KG1 (cell line): Measurements from ENCODE around the gene DNAH6.
"Not testable (repeated sequence)": the region's sequence is repeated elsewhere in the genome, so short reads cannot be mapped to it uniquely, and the experiment has no call there.

Experiments used
- DNase-seq: peaks from one replicate; lab custom pipeline; 2025; lab: John Stamatoyannopoulos, UW

Gene DNAH6

DNA sequence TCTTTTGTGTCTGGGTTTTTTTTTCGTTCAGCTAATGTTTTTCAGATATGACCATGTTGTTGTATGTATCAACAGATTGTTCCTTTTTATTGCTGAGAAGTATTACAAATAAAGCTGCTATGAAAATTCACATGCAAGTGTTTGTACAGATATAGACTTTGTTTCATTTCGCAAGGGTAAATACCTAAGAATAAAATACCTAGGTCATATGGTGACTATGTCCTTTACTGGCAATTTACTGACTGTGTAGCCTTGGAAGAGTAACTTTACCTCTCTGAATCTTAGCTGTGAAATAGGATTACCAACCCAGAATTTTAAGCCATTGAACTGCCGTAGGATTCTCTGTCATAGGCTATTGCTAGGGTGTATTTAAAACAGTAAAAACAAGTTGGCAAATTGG, 19.0 kb upstream of the DNAH6 start:
- no peak for DNase-seq

DNA sequence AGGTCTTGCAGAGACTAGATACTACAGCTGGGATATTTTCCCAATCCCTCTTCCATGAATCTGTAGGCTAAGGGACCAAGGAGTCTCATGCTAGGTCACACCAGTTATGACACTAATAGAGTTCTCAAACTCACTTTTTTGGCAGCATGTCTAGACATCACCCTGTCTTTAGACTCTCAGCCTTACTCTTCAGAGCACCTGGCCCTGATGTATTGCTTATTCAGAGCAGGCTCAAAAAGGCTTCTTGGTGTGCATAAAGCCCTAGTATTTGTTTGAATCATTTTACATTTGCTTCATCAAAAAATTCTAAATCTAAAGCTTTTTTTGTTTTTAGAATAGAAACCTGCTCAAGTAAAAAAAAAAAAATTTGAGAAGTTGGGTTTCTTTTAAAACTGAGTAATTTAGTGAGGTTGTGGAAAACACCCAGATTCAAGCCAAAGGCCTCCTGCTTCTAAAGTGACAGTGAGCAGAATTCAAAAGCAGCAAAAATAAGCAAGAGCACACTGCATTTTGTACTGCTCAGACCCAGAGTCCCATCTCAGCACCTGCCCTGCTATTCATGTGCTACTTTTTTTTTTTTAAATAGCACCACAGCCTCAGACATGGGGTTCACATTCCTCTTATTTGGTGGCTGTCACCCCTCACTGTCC, 18.0 kb upstream of the DNAH6 start:
- no peak for DNase-seq

DNA sequence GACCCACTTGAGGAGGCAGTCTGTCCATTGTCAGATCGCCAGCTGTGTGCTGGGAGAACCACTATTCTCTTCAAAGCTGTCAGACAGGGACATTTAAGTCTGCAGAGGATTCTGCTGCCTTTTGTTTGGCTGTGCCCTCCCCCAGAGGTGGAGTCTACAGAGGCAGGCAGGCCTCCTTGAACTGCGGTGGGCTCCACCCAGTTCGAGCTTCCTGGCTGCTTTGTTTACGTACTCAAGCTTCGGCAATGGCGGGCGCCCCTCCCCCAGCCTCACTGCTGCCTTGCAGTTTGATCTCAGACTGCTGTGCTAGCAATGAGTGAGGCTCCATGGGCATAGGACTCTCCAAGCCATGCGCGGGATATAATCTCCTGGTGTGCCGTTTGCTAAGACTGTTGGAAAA, 5.3 kb upstream of the DNAH6 start:
- not testable (repeated sequence) for DNase-seq

DNA sequence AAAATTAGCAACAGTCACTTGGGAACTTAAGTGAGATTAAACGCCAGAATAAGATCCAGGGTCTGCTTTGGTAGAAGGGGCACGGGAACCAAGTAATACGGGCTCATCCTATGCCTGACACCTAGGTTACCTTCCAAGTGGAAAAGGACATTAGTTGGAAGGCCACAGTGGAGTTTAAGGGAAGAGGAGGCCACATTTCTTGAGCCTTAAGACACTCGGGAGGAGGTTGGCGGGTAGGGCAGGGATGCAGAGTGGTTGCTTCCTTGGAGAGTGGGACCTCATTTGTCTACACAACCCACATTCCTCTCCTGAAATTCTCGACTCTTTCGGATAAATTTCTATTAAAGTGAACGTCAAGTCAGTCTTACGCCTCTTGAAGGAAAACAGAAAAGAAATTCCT, 510 bp upstream of the DNAH6 start:
- DNase-seq: no peak

DNA sequence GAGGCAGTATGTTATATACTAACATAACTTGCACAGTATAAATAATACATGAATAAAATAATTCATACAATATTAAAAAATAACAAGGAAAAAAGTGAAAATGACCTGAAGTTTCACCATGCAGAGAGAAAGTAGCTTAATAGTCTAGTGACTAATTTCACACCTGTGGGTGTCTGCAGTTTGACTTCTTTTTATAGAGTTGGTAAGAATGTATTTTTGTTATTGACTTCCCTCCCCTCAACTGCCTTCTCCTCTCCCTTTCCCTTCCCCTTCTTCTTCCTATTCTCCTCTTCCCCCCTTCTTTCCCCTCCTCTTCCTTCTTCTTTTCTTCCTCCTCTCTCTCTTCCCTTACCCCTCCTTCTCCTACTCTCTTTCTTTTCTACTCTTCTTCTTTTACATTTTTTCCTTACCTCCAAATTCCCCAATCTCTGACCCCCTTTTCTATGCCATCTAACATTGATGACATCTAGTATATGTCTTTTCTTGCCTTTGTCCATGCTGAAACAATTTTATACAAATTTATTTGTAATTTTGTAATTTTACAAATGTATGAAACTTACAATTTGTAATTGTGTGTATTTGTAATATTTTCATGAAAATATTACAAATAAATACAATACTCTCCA, 3.1 kb downstream of the DNAH6 start:
- DNase-seq: no peak

DNA sequence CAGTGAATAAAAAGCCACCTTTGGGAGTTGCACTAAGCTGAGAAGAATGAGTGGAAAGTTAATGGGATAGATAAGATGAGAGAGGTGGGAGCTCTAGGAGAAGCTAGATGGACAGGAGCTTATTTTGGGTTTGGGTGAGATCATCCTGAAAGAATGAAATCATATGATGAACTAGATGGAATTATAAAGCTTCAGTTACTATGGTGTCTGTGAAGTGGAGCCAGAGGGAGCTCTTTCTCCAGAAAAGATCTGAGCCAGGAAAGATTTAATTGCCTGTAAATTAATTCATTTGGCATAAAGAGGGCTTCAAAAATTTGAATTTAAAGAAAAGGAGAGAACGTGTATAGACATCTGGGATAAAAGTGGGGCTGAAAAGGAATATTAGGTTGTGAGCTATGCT, 10.3 kb downstream of the DNAH6 start:
- no peak for DNase-seq

DNA sequence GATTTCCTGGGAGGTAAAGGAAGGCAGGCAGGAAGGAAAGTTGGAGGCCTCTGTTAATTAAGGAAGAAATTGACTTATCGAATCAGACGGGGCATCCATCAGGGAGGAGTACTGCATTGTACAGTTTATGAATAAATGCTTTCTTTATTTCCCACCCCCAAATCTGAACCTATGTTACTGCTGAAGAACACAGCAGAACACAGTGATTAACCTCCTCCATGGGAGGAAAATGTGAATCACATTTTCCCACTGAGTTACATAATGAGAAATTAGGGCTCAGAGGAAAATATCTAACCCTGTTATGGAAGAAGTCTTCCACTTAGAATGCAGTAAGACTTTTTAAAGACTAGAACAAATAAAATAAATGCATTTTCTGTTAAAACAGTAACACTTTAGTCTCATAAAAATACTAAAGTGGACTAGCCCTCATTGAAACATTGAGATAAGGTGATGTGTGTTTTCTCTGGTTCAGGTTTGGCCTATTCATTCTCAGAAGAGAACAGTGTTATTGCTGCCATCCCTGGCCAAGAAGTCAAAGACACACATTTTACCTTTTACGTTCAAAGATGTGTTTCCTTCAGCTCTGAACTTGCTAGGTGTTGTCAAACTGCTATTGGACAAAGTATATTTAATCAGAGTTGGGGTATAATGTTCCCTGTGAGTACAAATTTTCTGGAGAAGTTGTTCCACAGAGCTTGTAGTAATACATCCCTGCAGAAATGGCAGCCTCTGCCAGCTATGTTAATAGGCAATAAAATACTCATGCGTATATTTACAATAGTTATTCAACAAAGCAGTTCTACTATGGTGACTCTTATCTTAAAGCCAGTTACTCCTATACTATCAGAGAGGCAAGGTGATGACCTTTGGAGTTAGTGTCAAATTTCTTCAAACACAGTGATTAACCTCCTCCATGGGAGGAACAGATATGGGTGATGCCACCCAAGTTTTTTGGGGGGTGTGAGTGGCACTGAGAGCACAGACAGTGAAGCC, 11.1 kb downstream of the DNAH6 start:
- no peak for DNase-seq

DNA sequence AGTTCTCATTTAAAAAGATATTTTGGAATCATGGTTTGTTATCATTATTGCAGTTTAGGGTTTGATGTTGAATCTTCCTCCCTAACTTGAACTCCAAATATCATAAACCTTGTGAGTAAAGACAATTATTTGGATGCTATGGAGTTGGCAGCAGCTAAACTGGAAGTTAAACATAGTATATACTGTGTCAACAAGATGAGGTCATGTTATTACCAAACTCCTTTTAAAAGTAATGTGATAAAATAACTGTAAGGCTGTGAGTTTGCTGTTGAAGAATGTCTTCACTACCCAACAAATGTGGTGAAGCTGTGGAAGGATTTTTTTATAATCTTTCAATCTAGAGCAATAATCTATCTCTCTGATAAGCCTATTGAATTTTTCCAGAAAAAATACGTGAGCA, 16.0 kb downstream of the DNAH6 start:
- no peak for DNase-seq

DNA sequence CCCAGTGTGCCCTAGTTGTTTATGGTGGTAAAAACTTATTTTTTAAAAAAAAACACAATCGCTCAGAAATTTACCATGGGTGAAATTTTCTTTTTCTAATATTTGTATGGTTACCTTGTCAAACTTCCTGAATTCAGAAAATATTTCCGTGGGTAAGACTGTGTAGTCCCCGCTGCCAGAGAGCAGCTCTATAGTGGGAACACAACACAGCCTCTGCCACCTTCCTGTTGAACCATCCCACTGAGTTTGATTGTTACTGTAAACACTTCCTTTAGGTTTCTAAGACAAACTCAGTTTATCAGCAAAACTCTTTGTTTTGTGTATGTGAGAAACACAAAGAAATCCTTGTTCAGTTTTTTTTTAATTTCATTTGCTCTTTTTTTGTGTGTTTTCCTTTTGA, 17.9 kb downstream of the DNAH6 start:
- no peak for DNase-seq

DNA sequence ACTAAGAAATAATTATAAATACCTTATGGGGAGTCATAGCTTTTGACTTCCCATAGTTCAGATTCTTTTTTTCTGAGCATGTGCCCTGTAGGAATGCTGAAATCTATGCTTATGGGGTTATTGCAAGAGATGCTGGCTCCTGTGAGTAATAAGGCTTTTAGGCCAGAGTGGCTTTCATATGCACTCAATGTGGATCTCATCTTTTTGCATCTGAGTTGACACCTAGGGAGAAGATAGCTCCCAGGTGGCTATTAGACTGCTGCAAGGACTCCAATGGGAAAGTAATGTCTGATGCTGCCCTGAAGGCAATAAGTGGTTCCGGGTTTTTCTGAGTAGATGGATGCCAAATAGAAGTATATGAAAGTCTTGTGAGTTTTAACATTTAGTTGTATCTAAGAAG, 21.0 kb downstream of the DNAH6 start:
- DNase-seq: no peak

DNA sequence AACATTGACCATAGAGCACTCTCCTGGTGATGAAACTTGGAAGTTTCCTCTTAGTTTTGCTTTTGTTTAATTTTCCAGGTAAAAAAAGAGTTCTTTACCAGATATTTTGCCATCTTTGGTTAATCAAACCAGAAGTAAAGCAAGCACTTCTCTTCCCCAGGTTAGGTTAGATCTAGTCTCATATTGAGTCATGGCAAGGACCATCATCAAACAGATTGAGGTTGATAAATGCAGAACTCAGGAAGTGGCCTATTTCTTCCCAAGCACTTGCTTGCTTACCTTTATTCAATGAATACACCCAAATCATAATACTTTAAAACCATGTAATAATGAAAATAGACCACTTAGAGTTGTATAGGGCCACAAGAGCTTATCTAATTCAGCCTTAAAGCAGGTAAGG, 23.4 kb downstream of the DNAH6 start:
- DNase-seq: no peak

DNA sequence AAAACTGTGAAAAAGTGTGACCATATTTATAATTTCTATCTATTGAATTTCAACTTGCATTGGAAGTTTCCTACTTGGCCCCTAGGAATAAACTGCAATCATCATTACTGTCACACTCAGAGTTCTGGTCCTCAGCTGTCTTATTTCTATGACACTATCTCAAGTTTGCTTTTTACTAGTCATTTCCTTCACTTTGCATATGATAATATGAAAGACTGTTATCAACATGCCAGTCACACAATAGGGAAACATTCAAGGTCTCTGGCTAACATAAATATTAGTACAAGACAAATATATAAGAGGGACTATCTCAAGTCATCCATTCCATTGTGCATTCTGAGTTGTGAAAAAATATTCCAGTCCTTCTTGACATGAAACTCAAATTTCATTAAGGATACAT, 28.7 kb downstream of the DNAH6 start:
- no peak for DNase-seq

DNA sequence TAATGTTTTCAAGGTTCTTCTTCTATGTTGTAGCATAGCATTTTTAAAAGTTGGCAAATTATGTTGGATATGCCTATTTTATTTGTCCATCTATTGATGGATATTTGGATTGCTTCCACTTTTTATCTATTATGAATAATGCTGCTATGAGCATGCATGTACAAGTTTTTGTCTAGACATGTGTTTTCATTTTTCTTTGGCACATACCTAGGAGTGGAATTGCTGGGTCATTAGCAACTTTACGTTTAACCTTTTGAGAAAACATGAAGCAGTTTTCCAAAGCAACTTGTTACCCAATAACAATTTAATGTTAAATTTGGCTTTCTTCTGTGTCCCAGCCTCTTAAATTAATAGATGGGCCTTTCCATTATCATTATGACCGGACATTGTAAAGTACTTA, 30.3 kb downstream of the DNAH6 start:
- DNase-seq: no peak

DNA sequence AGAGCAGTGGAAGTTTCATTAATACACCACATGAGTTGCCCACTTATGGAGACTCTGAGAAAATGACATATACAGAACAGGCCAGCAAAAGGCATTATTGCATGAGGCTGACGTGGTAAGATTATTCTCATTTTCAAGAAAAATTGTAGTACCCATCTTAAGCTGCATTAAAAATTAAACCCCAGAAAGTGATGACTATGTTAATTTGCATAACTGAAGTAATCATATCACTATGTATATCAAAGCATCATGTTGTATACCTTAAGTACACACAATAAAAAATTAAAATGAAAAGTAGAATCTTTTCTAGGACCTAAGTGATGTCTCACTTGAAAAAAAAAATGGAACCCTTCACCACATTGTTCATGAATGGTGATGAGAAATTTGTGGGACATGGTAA, 32.0 kb downstream of the DNAH6 start:
- no peak for DNase-seq

DNA sequence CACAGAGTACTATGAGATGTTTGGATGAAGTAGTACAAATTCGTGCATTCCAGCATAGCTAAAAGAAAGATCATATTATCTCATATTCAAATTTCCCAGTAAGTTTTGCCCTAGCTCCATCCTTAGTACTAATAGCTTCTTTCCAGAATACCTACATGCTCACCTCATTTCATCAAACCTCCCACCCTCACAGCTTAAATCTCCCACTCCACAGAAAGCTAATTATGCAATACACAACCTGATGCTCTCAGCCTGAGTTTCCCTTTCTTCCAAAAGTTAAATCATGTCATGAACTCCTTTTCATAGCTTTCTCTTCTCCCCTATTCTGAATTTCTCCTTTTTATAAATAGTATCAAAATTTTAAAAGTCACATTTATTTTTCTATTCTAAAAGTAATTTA, 34.6 kb downstream of the DNAH6 start:
- DNase-seq: no peak

DNA sequence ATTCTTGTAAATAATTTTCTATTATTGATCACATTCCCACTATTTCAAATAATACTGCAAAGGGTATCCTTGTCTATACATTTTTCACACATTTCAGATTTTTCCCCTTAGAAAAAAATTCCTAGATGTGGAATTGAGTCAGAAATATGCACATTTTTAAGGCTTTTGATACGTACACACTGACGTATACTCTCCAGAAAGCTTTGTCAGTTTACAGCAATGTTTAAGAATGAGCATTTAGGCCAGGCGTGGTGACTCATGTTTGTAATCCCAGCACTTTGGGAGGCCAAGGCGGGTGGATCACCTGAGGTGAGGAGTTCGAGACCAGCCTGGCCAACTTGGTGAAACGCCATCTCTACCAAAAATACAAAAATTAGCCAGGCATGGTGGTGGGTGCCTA, 35.2 kb downstream of the DNAH6 start:
- DNase-seq: not testable (repeated sequence)

DNA sequence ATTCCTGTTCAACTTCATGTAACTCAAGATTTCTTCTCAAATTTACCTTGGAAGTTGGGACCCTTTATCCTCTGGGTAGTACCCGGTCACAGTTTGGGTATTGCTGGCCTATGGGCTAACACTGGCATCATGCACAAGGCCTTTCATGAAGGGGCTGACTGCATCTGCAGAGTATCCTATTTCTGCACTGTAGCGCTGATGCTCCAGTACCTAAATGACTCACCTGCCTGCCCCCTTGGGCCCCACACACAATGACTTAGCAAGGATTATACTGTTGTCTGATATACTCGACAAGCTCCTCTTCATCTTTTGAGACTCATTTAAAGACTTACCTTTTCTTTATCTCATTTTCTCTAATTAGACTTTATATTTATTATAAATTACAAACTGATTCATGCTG, 39.9 kb downstream of the DNAH6 start:
- DNase-seq: no peak

DNA sequence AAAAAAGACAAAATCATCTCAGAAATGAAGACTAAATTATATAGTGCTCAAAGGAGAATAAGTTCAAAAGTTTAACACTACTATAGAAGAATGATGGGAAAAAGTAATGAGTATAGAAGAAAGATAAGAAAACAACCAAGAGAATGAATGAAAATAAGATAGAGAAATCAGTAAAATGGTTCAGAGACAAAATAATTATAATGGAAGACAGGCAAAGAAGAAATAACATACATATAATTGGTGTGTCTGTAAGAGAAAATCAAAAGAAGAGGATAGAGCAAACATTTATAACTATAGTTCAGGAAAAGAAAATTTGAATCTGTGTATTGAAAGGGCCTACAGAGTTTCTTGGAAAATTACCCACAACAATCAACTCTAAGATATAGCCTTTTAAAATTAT, 43.5 kb downstream of the DNAH6 start:
- no peak for DNase-seq

DNA sequence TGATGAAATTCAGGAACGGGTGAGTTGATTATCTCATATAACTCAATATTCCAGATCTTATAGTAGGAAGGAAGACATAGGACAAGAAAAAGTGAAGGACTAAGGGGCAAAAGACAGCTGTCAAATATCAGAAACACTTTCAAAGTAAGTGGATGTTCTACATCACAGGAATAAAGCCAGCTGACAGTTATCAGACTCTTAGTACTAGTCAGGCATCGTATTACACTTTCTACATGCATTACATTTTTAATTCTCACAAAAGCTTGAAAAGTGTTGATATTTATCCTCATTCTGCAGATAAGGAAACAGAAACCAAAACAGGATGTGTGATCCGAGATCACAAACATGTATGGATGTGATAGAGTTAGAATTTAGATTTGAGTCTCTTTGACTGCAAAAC, 63.4 kb downstream of the DNAH6 start:
- no peak for DNase-seq

DNA sequence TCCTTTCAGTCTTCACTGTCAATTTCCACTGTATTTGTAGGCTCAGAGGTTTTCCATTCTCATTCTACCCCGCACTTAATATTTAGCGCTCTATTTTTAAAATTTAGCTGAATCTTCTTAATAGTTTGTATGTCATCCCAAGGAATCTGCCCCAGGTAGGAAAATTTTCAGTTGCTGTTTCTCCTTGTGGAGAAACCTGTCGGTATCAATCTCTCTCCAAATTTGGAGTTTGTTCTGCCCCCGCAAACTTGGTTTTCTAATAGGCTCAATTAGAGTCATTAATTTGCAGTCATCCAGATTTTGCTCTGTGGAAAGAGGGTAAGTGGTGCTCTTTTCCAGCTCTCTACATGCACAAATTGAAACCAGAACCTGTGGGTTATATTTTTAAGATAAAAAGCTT, 87.6 kb downstream of the DNAH6 start:
- no peak for DNase-seq

DNA sequence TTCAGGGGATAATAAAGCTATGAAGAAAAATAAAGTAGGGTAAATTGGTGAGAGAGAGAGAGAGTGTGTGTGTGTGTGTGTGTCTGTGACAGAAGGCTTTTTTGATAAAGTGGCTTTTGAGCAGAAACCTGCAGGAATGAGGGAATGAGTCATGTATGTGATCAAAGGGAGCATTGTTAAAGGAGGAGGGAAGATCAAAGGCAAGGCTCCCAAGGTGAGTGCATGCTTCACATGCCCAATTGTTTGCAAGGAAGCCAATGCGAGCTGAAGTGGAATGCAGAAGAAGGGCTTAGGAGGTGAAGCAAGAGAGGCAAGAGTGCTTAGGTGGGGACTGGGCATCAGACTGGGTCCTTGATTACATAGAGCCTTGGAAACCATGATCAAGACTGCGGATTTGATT, 96.8 kb downstream of the DNAH6 start:
- DNase-seq: no peak

DNA sequence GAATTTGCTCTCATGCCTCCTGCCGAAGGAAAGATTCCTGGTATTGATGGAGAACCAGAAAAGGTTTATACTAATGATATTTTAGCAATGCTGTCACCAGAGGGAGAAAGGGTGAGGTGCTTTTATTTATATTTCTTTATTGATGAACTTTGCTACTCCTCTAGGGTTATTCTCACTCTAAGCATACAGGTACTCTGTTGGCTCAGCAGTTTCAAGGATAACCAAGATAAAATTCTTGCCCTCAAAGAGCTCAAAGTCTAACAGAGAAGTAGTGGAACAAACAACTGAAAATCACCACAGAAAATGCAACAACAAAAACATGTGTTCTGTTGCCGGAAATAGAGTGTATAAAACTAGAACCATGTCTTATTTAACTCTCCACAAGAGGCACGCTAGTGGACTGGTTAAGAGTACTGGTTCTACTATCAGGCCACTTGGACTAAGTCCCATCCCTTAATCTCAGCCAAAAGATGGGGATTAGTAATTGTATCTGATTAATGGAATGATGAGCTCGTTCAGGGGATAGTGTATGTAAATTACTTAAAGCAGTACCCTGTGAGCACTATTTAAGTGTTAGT, 103.6 kb downstream of the DNAH6 start:
- no peak for DNase-seq

DNA sequence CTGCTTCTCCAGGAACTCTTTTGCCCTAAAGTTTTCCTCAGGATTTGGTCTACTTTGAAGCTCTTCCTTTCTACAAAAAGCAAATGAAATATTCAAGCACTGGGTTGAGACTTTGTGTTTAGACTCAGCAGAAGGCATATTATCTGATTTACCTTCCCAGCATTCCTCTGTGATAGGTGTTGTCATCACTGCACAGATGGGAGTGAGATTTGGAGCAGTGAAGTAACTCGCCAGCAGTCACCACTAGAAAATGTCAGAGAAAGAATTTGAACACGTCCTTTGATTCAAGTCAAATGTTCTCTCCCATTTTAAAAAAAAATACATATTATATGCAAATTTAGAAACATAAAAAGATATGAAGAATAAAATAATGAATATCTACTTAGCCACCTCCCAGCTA, 112.2 kb downstream of the DNAH6 start:
- DNase-seq: no peak
